Effector memory CD8-positive, alpha-beta T cell (primary cell): ENCODE measurements around the gene REXO1.
"Not testable (repeated sequence)": the region's sequence is repeated elsewhere in the genome, so short reads cannot be mapped to it uniquely, and the experiment has no call there.

Experiments used
- ATAC-seq: fragments of 150-1000 bp; cut with Tn5 transposase; replicated peaks from 2 replicates; pipeline ENCODE4 v1.10.0; 2021; ENCODE audit warnings: mild to moderate bottlenecking, moderate library complexity
- DNase-seq, 3 experiments: peaks; one replicate each; pipeline ENCODE4 v3.0.0; 2021
- H3K27ac Mint-ChIP-seq, 2 donors: one replicate each; pipeline ENCODE4 v1.8.0; 2022; ENCODE audit warnings: mild to moderate bottlenecking in 2 of 2, mixed read lengths in 2 of 2, moderate library complexity in 2 of 2
- H3K27me3 Mint-ChIP-seq, 2 donors: one replicate each; pipeline ENCODE4 v1.8.0; 2022; ENCODE audit warnings: mixed read lengths in 2 of 2
- H3K36me3 Mint-ChIP-seq: one replicate; pipeline ENCODE4 v1.8.0; 2022; ENCODE audit warnings: mild to moderate bottlenecking, moderate library complexity, mixed read lengths; ENCODE audit not compliant: insufficient read depth
- H3K4me1 Mint-ChIP-seq, 2 donors: one replicate each; pipeline ENCODE4 v1.8.0; 2022; ENCODE audit warnings: low read depth in 2 of 2, mixed read lengths in 2 of 2
- H3K4me3 Mint-ChIP-seq, 2 donors: one replicate each; pipeline ENCODE4 v1.8.0; 2022; ENCODE audit warnings: mild to moderate bottlenecking in 2 of 2, mixed read lengths in 2 of 2, moderate library complexity in 2 of 2
- H3K9me3 Mint-ChIP-seq, 2 donors: one replicate each; pipeline ENCODE4 v1.8.0; 2022; ENCODE audit warnings: mixed read lengths in 2 of 2
- total RNA-seq, 9 experiments: gene quantifications; one replicate each; lab custom pipeline; 2026; lab: John Stamatoyannopoulos, UW

Gene REXO1, protein sequence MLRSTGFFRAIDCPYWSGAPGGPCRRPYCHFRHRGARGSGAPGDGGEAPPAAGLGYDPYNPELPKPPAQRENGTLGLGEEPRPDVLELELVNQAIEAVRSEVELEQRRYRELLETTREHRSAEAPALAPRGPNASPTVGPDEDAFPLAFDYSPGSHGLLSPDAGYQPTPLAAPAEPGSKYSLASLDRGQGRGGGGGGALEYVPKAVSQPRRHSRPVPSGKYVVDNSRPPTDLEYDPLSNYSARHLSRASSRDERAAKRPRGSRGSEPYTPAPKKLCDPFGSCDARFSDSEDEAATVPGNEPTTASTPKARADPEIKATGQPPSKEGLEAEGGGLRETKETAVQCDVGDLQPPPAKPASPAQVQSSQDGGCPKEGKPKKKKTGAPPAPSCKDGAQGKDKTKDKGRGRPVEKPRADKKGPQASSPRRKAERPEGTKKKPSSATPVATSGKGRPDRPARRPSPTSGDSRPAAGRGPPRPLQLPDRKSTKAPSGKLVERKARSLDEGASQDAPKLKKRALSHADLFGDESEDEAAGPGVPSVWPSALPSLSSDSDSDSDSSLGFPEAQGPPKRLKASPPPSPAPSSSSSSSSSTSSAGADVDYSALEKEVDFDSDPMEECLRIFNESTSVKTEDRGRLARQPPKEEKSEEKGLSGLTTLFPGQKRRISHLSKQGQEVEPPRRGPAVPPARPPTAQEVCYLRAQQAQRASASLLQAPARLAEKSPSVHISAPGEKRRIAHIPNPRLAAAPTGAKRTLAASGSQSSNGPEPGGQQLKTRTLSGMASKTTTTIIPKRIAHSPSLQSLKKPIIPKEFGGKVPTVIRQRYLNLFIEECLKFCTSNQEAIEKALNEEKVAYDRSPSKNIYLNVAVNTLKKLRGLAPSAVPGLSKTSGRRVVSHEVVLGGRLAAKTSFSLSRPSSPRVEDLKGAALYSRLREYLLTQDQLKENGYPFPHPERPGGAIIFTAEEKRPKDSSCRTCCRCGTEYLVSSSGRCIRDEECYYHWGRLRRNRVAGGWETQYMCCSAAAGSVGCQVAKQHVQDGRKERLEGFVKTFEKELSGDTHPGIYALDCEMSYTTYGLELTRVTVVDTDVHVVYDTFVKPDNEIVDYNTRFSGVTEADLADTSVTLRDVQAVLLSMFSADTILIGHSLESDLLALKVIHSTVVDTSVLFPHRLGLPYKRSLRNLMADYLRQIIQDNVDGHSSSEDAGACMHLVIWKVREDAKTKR
- total RNA-seq: 69.9 to 104 (median 80.6) reads per million in 9 experiments

DNA sequence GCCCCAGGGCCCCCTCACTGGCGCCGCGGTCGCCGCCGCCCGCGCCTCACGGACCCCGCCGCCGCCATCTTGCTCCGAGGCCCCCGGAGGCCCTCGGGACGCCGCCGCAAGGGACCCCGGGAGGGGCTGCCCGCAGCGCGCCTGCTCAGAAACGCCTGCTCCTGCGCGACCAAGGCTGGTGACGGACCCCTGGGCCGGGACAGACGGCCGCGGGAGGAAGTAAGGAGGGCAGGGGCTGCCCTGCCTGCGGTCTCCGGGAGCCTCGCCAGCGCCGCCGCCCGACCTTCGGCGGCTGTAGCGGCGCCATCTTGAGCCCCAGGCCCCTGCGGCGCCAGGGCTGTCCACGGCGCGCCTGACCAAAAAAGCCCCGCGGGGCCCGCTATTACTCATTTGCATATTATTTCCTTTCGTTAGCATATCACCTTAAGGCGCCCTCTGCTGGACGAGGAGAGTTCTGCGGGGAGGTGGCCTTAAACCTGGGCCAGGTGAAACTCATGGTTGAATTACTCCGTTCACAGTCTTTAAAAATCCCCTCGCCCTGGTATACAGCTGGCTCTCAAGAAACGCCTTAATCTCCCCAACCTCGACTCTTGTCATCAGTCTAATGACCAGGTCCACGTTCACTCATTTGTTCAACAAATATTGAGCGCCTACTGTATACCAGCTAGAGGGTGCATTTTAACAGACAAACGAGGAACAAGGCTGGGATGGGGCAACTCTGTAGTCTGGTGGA, at the start of gene REXO1:
Gene REXO1, minus strand, starts transcription at position 85 of the 733 bp plus-strand sequence. CDS start 125 bp downstream, outside the sequence.
- Mint-ChIP-seq H3K27me3 (no peaks in the 10 kb centered on the region), H3K9me3 (no peaks in the 10 kb centered on the region), H3K36me3 (peaks cover 74% of the 10 kb centered on the region), H3K4me3 (peak within 1 kb of the TSS; percentile 84 to 85), H3K27ac (peak within 1 kb of the TSS; percentile 89 to 92), H3K4me1 (peaks cover 35 to 47% of the 10 kb centered on the region in 2 donors)
- DNase-seq (peak; percentile 98 to 99 (median 99)), ATAC-seq (peak; percentile 79)

DNA sequence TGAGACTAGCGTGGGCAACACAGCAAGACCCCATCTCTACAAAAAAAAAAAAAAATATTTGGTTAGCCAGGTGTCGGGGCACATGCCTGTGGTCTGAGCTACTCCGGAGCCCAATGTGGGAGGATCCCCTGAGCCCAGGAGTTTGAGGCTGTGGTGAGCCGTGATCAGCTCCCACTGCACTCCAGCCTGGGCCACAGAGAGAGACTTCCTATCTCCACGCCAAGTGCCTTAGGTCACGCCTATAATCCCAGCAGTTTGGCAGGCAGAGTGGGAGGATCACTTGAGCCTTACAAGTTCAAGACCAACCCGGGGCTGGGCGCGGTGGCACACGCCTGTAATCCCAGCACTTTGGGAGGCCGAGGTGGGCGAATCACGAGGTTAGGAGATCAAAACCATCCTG, 48.2 kb upstream of the REXO1 start:
- Mint-ChIP-seq H3K27me3 (no peaks in the 10 kb centered on the region), H3K4me3 (peak overlapping the region; percentile 85 to 90), H3K9me3 (no peaks in the 10 kb centered on the region), H3K36me3 (peaks cover 33% of the 10 kb centered on the region), H3K27ac (peak overlapping the region; percentile 93 to 98), H3K4me1 (peaks cover 22 to 26% of the 10 kb centered on the region in 2 donors)
- DNase-seq: no peak
- no peak for ATAC-seq

GRCh38 chr19:1893791-1894190, 45.5 kb upstream of the REXO1 start:
- no peak for ATAC-seq
- peaks cover 25% of the 10 kb centered on the region for H3K36me3 Mint-ChIP-seq
- no peak overlapping the region for H3K27ac Mint-ChIP-seq
- H3K4me1 Mint-ChIP-seq: peaks cover 22 to 29% of the 10 kb centered on the region in 2 donors
- no peaks in the 10 kb centered on the region for H3K27me3 Mint-ChIP-seq
- peak overlapping the region in 1 of 2 donors; percentile 57 for H3K4me3 Mint-ChIP-seq
- no peaks in the 10 kb centered on the region for H3K9me3 Mint-ChIP-seq
- no peak for DNase-seq

DNA sequence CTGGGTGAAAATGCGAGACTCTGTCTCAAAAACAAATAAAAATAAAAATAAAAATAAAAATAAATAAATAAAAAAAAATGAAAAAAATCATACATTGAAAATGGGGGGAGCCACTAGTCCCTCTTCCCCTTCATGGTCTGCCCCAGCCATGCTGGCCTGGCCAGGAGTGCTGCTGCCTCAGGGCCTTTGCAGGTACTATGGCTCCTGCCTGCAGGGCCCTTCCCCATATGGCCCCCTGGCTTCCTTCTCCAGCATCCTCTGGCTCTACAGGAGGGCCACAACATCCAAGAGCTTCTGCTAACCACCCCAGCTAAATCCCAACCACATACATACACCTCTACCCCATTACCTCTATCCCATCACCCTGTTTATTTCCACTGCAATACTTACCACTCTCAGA, 41.6 kb upstream of the REXO1 start:
- Mint-ChIP-seq H3K9me3 (no peaks in the 10 kb centered on the region), H3K36me3 (peaks cover 17% of the 10 kb centered on the region), H3K27ac (no peak overlapping the region), H3K4me1 (peaks cover 4 to 8% of the 10 kb centered on the region in 2 donors), H3K27me3 (no peaks in the 10 kb centered on the region), H3K4me3 (no peak overlapping the region)
- ATAC-seq: no peak
- no peak for DNase-seq

DNA sequence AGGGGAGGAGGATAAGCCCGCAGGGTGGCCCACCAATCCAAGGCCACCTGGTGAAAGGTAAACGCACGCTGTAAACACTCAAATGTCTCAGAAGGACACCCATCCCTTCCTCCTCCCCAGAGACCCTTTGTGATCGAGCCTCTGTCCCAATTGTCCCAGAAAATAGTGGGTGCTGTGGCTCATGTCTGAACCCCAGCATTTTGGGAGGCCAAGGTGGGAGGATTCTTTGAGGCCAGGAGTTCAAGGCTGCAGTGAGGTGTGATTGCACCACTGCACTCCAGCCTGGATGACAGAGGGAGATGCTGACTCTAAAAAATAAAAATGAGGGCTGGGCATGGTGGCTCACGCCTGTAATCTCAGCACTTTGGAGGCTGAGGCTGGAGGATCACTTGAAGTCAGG, 40.1 kb upstream of the REXO1 start:
- no peaks in the 10 kb centered on the region for H3K9me3 Mint-ChIP-seq
- no peak overlapping the region for H3K4me3 Mint-ChIP-seq
- no peaks in the 10 kb centered on the region for H3K27me3 Mint-ChIP-seq
- no peak for ATAC-seq
- peaks cover 13 to 17% of the 10 kb centered on the region in 2 donors for H3K4me1 Mint-ChIP-seq
- H3K36me3 Mint-ChIP-seq: peaks cover 29% of the 10 kb centered on the region
- DNase-seq: no peak
- H3K27ac Mint-ChIP-seq: no peak overlapping the region

DNA sequence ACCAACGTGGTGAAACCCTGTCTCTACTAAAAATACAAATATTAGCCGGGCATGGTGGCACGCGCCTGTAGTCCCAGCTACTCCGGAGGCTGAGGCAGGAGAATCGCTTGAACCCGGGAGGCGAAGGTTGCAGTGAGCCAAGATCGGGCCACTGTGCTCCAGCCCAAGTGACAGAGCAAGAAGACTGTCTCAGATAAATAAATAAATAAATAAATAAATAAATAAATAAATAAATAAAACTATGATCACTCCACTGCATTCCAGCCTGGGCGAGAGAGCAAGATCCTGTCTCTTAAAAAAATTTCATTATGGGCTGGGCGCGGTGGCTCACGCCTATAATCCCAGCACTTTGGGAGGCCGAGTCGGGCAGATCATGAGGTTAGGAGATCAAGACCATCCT, 38.1 kb upstream of the REXO1 start:
- not testable (repeated sequence) for H3K4me3 Mint-ChIP-seq, H3K9me3 Mint-ChIP-seq, ATAC-seq, H3K27me3 Mint-ChIP-seq, DNase-seq, H3K27ac Mint-ChIP-seq
- Mint-ChIP-seq H3K36me3 (peaks cover 45% of the 10 kb centered on the region), H3K4me1 (peaks cover 29 to 32% of the 10 kb centered on the region in 2 donors)

GRCh38 chr19:1885398-1886119, 37.3 kb upstream of the REXO1 start, which contains the start of gene ABHD17A:
TSS of gene ABHD17A (minus strand) at chr19:1885496. CDS start at chr19:1881566, 3,930 bp downstream.
- H3K27me3 Mint-ChIP-seq, H3K9me3 Mint-ChIP-seq: not testable (repeated sequence)
- ATAC-seq (peak; percentile 59), DNase-seq (peak; percentile 93 to 94 (median 94))
- Mint-ChIP-seq H3K27ac (peak within 1 kb of the TSS; percentile 99), H3K36me3 (peaks cover 45% of the 10 kb centered on the region), H3K4me3 (peak within 1 kb of the TSS; percentile 94 to 98), H3K4me1 (peaks cover 29 to 34% of the 10 kb centered on the region in 2 donors)

DNA sequence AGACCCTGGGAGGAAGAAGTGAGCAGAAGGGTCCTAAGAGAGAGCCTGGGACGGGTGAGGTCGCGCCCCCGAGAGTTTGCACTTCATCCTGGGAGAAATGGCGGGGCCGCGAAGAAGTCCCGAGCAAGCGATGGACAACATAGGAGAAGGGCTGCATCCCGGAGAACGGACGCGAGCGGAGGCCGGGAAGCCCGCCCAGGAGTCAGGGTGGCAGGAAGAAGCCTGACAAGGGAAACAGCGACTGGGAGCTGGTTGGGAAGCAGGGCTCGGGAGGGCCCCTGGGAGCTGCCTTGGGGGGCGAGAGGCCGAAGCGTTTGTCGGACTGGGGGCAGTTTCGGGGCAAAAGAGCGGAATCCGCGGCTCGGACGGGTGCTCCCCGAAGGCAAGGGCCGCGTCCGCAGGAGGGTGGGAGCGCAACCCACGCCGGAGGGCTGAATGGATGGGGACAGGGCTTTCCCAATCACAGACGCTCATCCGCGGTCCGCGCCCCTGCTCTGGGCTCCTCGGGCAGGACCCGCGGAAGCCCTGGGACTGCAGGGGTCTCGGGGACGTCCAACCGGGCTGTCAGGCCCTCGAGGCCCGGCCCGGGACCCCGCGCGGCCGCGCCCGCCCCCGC, 36.5 kb upstream of the REXO1 start:
- Mint-ChIP-seq H3K27me3 (no peaks in the 10 kb centered on the region), H3K4me1 (peaks cover 29 to 36% of the 10 kb centered on the region in 2 donors), H3K36me3 (peaks cover 49% of the 10 kb centered on the region), H3K9me3 (no peaks in the 10 kb centered on the region), H3K27ac (peak overlapping the region; percentile 99), H3K4me3 (peak overlapping the region; percentile 94 to 98)
- no peak for ATAC-seq
- no peak for DNase-seq

GRCh38 chr19:1884291-1884718, 36.0 kb upstream of the REXO1 start:
- H3K9me3 Mint-ChIP-seq: no peaks in the 10 kb centered on the region
- no peaks in the 10 kb centered on the region for H3K27me3 Mint-ChIP-seq

GRCh38 chr19:1883784-1884183, 35.5 kb upstream of the REXO1 start:
- ATAC-seq (no peak), DNase-seq (peak in 1 of 3 experiments; percentile 41)
- peaks cover 29 to 37% of the 10 kb centered on the region in 2 donors for H3K4me1 Mint-ChIP-seq

More at GRCh38 chr19:1884291-1884718, 36.0 kb upstream of the REXO1 start:
- Mint-ChIP-seq H3K4me1 (peaks cover 29 to 37% of the 10 kb centered on the region in 2 donors), H3K27ac (peak overlapping the region; percentile 99), H3K36me3 (peaks cover 55% of the 10 kb centered on the region), H3K4me3 (peak overlapping the region; percentile 94 to 98)
- DNase-seq: peak; percentile 54 to 58 (median 57)
- ATAC-seq: peak; percentile 47

GRCh38 chr19:1882786-1883692, 34.8 kb upstream of the REXO1 start:
- Mint-ChIP-seq H3K4me3 (peak overlapping the region; percentile 94 to 98), H3K27me3 (no peaks in the 10 kb centered on the region), H3K4me1 (peaks cover 29 to 41% of the 10 kb centered on the region in 2 donors), H3K36me3 (peaks cover 60% of the 10 kb centered on the region), H3K9me3 (no peaks in the 10 kb centered on the region), H3K27ac (peak overlapping the region; percentile 99)
- DNase-seq: no peak
- ATAC-seq: no peak

More at GRCh38 chr19:1883784-1884183, 35.5 kb upstream of the REXO1 start:
- H3K9me3 Mint-ChIP-seq: no peaks in the 10 kb centered on the region
- peak overlapping the region; percentile 99 for H3K27ac Mint-ChIP-seq
- no peaks in the 10 kb centered on the region for H3K27me3 Mint-ChIP-seq
- peaks cover 57% of the 10 kb centered on the region for H3K36me3 Mint-ChIP-seq
- H3K4me3 Mint-ChIP-seq: peak overlapping the region; percentile 94 to 98
